Measurements from ENCODE around the gene HSFX1.

Gene HSFX1

DNA sequence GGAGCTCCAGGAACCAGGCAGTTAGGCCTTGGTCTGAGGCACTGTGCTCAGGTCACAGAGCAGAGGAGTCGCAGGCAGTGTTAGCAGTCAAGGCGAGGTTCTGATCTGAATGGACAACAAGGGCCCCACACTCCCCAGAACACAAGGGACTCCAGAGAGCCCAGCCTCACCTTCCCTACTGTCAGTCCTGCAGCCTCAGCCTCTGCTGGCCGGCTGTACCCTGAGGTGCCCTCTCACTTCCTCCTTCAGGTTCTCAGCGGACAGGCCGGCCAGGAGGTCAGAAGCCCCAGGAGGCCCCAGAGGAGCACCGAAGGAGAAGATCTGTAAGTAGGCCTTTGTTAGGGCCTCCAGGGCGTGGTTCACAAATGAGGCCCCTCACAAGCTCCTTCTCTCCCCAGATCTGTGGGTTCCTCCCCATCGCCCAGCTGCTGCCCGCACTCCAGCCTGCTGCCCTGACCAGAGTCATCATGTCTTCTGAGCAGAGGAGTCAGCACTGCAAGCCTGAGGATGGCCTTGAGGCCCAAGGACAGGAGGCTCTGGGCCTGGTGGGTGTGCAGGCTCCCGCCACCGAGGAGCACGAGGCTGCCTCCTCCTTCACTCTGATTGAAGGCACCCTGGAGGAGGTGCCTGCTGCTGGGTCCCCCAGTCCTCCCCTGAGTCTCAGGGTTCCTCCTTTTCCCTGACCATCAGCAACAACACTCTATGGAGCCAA lies 34.0 kb downstream of the HSFX1 start:
- DNase-seq: no peak

DNA sequence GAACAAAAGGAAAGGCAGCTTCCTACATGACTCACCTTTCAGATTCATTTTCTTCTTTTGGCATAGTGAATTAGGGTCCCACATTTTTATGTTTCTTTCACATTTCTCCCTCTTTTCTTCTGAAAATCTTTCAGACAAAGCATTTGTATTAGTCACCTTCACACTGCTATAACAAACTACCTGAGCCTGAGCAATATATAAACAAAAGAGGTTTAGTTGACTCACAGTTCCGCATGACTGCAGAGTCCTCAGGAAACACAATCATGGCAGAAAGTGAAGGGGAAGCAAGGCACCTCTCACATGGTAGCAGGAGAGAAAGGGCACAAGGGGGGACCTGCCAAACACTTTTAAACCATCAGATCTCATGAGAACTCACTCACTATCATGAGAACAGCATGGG lies 44.8 kb downstream of the HSFX1 start:
- DNase-seq: no peak

DNA sequence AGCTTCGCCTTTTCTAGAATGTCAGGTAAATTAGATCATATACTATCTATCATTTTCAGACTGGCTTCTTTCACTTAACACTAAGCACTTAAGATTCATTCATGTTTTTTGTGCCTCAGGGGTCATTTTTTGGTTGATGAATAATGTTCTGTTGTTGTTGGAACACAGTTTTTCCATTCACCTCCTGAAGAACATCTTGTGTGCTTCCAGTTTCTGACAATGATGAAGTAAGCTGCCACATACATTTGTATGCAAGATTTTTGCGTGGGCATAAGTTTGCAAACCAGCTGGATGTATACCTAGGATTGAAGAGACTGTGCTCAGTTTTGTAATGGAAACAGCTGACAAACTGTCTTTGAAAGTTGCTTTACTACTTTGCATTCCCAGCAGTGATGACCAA lies 45.5 kb downstream of the HSFX1 start:
- no peak for DNase-seq

DNA sequence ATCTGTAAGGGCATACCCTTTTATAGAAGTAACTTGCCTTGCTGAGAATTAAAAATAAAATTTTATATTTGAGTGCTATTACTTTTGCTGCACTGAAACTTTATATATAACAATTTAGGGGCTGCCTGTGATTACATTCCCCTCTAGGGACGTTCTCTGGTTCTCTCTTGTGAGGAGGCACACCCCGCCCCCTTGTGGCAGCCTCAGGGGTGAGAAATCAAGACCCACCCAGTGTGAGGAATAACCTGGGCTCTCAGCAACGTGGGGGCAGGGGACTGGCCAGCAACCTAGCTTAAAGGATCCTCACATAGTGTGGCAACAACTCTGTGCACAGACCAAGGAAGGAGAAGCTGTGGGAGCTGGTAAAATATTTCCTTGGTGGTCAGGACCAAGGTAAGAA lies 51.6 kb downstream of the HSFX1 start:
- peak; percentile 36 for DNase-seq

All from eye (tissue), 1 donor.